Measurements from ENCODE around the gene DNAJC25. TPM values are rescaled to one million over a fixed set of nuclear protein-coding genes. Genes with fewer than 3 reads are reported as not detected.
A peak's percentile ranks its signal among the peaks of the same experiment; 100 is the strongest.

The DNAJC25 gene
- total RNA-seq, 4 donors from 2014 or later, result 3.3 to 14.7 (median 12.7) TPM

DNA sequence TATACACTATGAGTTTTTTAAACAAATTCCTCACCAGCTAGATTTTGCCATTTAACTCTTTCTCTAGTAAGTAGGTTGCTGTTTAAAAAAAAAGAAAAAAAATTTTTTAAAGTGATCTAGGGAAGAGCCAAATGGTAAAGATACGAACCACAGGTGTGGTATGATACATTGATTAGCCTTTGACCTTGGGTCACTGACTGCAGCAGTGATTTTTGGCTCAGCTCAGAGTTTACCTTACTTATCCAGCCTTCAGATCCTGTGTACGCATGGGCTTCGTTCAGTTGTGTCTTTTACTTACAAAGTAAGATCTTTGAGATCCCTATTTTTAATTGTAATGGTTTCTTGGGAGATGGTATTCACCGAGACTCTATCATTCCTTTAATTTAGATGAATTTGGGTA lies 17.9 kb downstream of the DNAJC25 start:
- no peak for TF ChIP-seq POLR2A (IDR thresholded peaks at IDR 0.05)
- TF ChIP-seq, protein P1, sequence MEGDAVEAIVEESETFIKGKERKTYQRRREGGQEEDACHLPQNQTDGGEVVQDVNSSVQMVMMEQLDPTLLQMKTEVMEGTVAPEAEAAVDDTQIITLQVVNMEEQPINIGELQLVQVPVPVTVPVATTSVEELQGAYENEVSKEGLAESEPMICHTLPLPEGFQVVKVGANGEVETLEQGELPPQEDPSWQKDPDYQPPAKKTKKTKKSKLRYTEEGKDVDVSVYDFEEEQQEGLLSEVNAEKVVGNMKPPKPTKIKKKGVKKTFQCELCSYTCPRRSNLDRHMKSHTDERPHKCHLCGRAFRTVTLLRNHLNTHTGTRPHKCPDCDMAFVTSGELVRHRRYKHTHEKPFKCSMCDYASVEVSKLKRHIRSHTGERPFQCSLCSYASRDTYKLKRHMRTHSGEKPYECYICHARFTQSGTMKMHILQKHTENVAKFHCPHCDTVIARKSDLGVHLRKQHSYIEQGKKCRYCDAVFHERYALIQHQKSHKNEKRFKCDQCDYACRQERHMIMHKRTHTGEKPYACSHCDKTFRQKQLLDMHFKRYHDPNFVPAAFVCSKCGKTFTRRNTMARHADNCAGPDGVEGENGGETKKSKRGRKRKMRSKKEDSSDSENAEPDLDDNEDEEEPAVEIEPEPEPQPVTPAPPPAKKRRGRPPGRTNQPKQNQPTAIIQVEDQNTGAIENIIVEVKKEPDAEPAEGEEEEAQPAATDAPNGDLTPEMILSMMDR (IDR thresholded peaks at IDR 0.05), result no peak
- Histone ChIP-seq H3K4me1 (peaks cover 0 to 7% (median 0%) of the 10 kb centered on the region in 4 donors), H3K4me3 (no peak overlapping the region), H3K27me3 (no peaks in the 10 kb centered on the region), H3K36me3 (peaks cover 0 to 40% (median 3%) of the 10 kb centered on the region in 3 donors), H3K9me3 (no peaks in the 10 kb centered on the region), H3K27ac (no peak overlapping the region)
- DNase-seq, result no peak

DNA sequence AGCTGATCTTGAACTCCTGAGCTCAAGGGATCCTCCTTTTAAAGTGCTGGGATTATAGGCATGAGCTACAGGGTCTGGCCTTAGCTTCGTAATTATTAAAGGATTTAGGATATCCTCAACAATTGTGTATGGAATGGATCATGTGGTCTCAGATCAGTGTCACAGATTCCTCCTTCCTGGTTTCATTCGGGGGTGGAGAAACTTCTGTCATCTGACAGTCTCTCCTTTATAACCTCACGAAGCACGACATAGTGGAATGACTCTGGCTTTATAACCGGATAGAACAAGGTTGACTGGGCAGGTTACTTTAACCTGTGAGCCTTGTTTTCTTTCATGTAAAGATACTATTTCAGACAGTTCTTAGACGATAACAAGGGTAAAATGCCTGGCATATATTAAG lies 25.9 kb downstream of the DNAJC25 start:
- TF ChIP-seq, protein P1 (IDR thresholded peaks at IDR 0.05), result no peak
- no peak for TF ChIP-seq POLR2A (IDR thresholded peaks at IDR 0.05)
- Histone ChIP-seq H3K36me3 (peaks cover 0 to 17% (median 0%) of the 10 kb centered on the region in 3 donors), H3K4me1 (no peaks in the 10 kb centered on the region), H3K27ac (no peak overlapping the region), H3K27me3 (no peaks in the 10 kb centered on the region), H3K4me3 (no peak overlapping the region), H3K9me3 (no peaks in the 10 kb centered on the region)
- no peak for DNase-seq

DNA sequence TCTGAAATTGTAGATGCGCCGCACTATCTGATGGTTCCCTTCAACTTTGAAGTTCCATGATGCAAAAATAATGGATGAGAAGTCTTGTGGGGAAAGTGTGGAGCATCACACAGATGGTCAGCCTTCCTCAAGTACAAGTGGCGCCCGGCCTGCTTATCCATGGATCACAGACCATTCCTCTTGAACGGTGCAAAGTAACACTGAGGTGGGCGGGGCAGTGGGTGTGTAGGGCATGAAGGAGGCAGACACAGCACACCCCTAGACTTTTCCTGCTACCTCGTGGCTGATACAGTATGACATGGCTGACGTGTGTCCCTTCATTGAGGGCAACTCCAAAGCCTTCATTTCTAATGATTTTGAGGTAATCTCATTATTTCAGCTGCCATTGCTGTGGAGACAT lies 27.8 kb downstream of the DNAJC25 start:
- H3K4me1 ChIP-seq, result peaks cover 0 to 12% (median 0%) of the 10 kb centered on the region in 4 donors
- H3K36me3 ChIP-seq, result peaks cover 0 to 6% (median 0%) of the 10 kb centered on the region in 3 donors
- no peaks in the 10 kb centered on the region for H3K9me3 ChIP-seq
- H3K4me3 ChIP-seq, result no peak overlapping the region
- no peaks in the 10 kb centered on the region for H3K27me3 ChIP-seq
- no peak overlapping the region for H3K27ac ChIP-seq
- DNase-seq, result peak in 2 of 3 donors; percentile 63 to 73
- TF ChIP-seq, protein P1 (IDR thresholded peaks at IDR 0.05), result no peak
- TF ChIP-seq POLR2A (IDR thresholded peaks at IDR 0.05), result no peak

DNA sequence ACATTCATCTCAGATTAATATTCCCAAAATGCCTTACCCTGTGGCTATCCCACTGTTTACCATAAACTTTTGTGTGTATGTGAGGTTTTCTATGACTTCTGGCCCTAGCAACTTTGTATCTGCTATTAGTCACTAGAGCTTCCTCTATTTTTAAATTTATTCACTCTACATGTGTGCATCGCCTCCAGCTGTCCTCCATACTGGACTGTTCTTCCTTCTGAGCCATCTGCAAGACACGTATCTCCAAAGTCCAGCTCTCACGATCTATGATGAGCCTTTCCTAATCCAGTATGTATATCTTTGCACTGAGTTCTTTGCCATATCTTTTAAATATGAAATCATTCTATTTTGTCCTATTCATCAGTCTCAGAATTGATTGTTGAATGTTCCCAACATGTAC lies 28.6 kb downstream of the DNAJC25 start:
- TF ChIP-seq, protein P1 (IDR thresholded peaks at IDR 0.05), result no peak
- TF ChIP-seq POLR2A (IDR thresholded peaks at IDR 0.05), result no peak
- Histone ChIP-seq H3K4me3 (no peak overlapping the region), H3K9me3 (no peaks in the 10 kb centered on the region), H3K36me3 (no peaks in the 10 kb centered on the region), H3K27me3 (no peaks in the 10 kb centered on the region), H3K27ac (no peak overlapping the region), H3K4me1 (peaks cover 0 to 12% (median 0%) of the 10 kb centered on the region in 4 donors)
- DNase-seq, result no peak

DNA sequence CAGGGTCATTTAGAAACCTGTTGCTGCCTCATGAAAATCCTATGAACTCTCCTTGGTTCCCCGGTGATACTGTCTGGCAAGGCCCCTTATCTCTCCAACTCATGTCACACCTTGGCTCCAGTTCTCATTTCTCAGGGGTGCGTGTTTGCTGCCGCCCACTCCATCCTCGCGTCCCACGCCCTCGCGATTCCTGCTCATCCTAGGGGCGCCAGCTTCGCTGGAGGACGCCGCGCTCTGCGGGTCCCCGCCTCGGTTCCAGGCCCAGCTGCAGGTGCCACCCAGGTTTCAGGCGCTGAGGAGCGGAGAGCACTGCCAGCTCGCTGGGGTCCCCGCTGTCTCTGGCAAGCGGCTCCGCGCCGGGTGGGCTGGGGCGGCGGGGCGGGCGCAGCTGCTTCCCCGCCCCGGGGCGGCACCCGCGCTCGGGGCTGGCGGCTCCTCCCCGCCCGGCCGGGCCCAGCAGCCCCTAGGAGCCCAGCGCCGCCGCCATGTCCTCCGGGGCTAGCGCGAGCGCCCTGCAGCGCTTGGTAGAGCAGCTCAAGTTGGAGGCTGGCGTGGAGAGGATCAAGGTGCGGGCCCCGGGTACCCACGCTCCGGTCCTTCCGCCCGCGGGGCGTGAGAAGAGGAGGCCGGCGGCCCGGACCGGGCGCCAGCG lies 30.1 kb downstream of the DNAJC25 start, which contains the start of gene GNG10:
Gene GNG10 (plus strand): TSS at position 456 of the 652 bp plus-strand sequence. CDS start 30 bp downstream, at position 486.
- TF ChIP-seq, protein P1 (IDR thresholded peaks at IDR 0.05), result no peak
- peak in 1 of 2 donors; percentile 16 for TF ChIP-seq POLR2A (IDR thresholded peaks at IDR 0.05)
- H3K27me3 ChIP-seq, result no peaks in the 10 kb centered on the region
- no peaks in the 10 kb centered on the region for H3K36me3 ChIP-seq
- H3K4me1 ChIP-seq, result peaks cover 0 to 12% (median 0%) of the 10 kb centered on the region in 4 donors
- peak; percentile 39 to 75 (median 75) for DNase-seq
- H3K9me3 ChIP-seq, result no peaks in the 10 kb centered on the region
- H3K27ac ChIP-seq, result peak within 1 kb of the TSS; percentile 30 to 81 (median 74)
- peak within 1 kb of the TSS; percentile 55 to 93 (median 84) for H3K4me3 ChIP-seq
